Left lung (tissue), 10 donors: Measurements from ENCODE around the gene SYPL2. TPM values are rescaled to one million over a fixed set of nuclear protein-coding genes. Genes with fewer than 3 reads are reported as not detected.

Experiments
- ATAC-seq: fragments of 200-7000 bp; cut with Tn5 transposase; one replicate; pipeline ENCODE4 v1.9.1; 2020; ENCODE audit warnings: moderate library complexity
- DNase-seq, 4 donors: peaks; one replicate each; pipeline ENCODE4 v3.0.0-alpha.2; 2013 to 2020
- H3K27ac ChIP-seq, 2 donors: fragments of 200-600 bp; sonication (generic) in 1 of 2; one replicate each; pipeline versions ENCODE4 v1.5.0 to v1.8.0; 2020 to 2021
- H3K27me3 ChIP-seq, 2 donors: fragments of 200-600 bp; sonication (generic) in 1 of 2; one replicate each; pipeline versions ENCODE4 v1.5.0 to v1.8.0; 2020 to 2021
- H3K36me3 ChIP-seq, 2 donors: fragments of 200-600 bp; sonication (generic) in 1 of 2; one replicate each; pipeline versions ENCODE4 v1.5.0 to v1.8.0; 2020 to 2021
- H3K4me1 ChIP-seq, 2 donors: fragments of 200-600 bp; one replicate each; pipeline ENCODE4 v1.8.0; 2021
- H3K4me3 ChIP-seq, 2 donors: fragments of 200-600 bp; sonication (generic) in 1 of 2; one replicate each; pipeline versions ENCODE4 v1.5.0 to v1.8.0; 2020 to 2021; ENCODE audit warnings: mild to moderate bottlenecking in 1 of 2
- H3K9me3 ChIP-seq, 2 donors: fragments of 200-600 bp; sonication (generic) in 1 of 2; one replicate each; pipeline versions ENCODE4 v1.5.0 to v1.8.0; 2020 to 2021
- CTCF ChIP-seq, 2 donors: fragments of 200-600 bp; sonication (generic) in 1 of 2; IDR thresholded peaks; one replicate each; pipeline versions ENCODE4 v1.5.0 to v1.8.0; 2021; ENCODE audit warnings: antibody characterized with exemption in 2 of 2
- intact Hi-C, 2 donors: fragments of 100-400 bp; cut with DNase I; formaldehyde crosslinking; loops; one replicate each; pipeline versions ENCODE4 v1.11.2 to v1.14.2; 2022
- polyA plus RNA-seq, 6 donors: library from polyadenylated mRNA; unstranded; fragments of 120-200 nt; gene quantifications; one replicate each; pipeline ENCODE4 v1.2.1, GENCODE V29; 2013; ENCODE audit not compliant: insufficient read length in 6 of 6
- total RNA-seq, 2 donors: library from RNA; stranded (reverse); fragmentation: NEBNext Ultra II Directional; extraction: Animal tissue kit (Norgen Biotek cat#: 25700); gene quantifications; one replicate each; pipeline ENCODE4 v1.2.1, GENCODE V29; 2021
- donor health status: DM: no; HTN: yes; CAD: no.
- donor health status: DM: no; HTN: no; CAD: no.

SYPL2 gene
- total and polyA plus RNA-seq, 8 donors: 0.14 to 4.5 (median 0.28) TPM

- DNase-seq: no peak
- no peak for TF ChIP-seq CTCF (IDR thresholded peaks at IDR 0.05)
- Histone ChIP-seq H3K4me3 (peak overlapping the region; percentile 51 to 64), H3K36me3 (peaks cover 0 to 16% of the 10 kb centered on the region in 2 donors), H3K4me1 (peaks cover 10 to 21% of the 10 kb centered on the region in 2 donors), H3K9me3 (no peaks in the 10 kb centered on the region), H3K27me3 (peaks cover 0 to 24% of the 10 kb centered on the region in 2 donors), H3K27ac (peak overlapping the region in 1 of 2 donors; percentile 93)
- ATAC-seq: no peak
- intact Hi-C loops: no loop called here
Measured at GRCh38 chr1:109484519-109484975, 18.2 kb downstream of the SYPL2 start.

- Histone ChIP-seq H3K27me3 (peaks cover 0 to 20% of the 10 kb centered on the region in 2 donors), H3K36me3 (peaks cover 0 to 16% of the 10 kb centered on the region in 2 donors), H3K4me1 (peaks cover 10 to 21% of the 10 kb centered on the region in 2 donors), H3K27ac (no peak overlapping the region), H3K9me3 (no peaks in the 10 kb centered on the region), H3K4me3 (peak overlapping the region in 1 of 2 donors; percentile 64)
- ATAC-seq: no peak
- no peak for TF ChIP-seq CTCF (IDR thresholded peaks at IDR 0.05)
- intact Hi-C loops: no loop called here
- no peak for DNase-seq
Measured at GRCh38 chr1:109485001-109485400, 18.7 kb downstream of the SYPL2 start.

GRCh38 chr1:109487261-109487660 is 20.9 kb downstream of the SYPL2 start:
- no peak for ATAC-seq
- H3K36me3 ChIP-seq: peaks cover 0 to 22% of the 10 kb centered on the region in 2 donors

GRCh38 chr1:109488201-109488600 is 21.9 kb downstream of the SYPL2 start:
- Histone ChIP-seq H3K36me3 (peaks cover 0 to 22% of the 10 kb centered on the region in 2 donors), H3K9me3 (no peaks in the 10 kb centered on the region), H3K27ac (no peak overlapping the region), H3K4me3 (no peak overlapping the region), H3K27me3 (no peaks in the 10 kb centered on the region), H3K4me1 (peaks cover 7 to 20% of the 10 kb centered on the region in 2 donors)
- ATAC-seq: no peak
- TF ChIP-seq CTCF (IDR thresholded peaks at IDR 0.05): no peak
- no peak for DNase-seq
- intact Hi-C loops: no loop called here

More at GRCh38 chr1:109487261-109487660, 20.9 kb downstream of the SYPL2 start:
- no peak overlapping the region for H3K27ac ChIP-seq
- no peak for DNase-seq
- H3K27me3 ChIP-seq: peaks cover 0 to 7% of the 10 kb centered on the region in 2 donors
- no peaks in the 10 kb centered on the region for H3K9me3 ChIP-seq
- H3K4me1 ChIP-seq: peaks cover 10 to 21% of the 10 kb centered on the region in 2 donors
- H3K4me3 ChIP-seq: no peak overlapping the region
- TF ChIP-seq CTCF (IDR thresholded peaks at IDR 0.05): no peak
- intact Hi-C loops: no loop called here

- H3K36me3 ChIP-seq: peaks cover 0 to 22% of the 10 kb centered on the region in 2 donors
- H3K27me3 ChIP-seq: no peaks in the 10 kb centered on the region
- H3K9me3 ChIP-seq: no peaks in the 10 kb centered on the region
- peaks cover 4 to 23% of the 10 kb centered on the region in 2 donors for H3K4me1 ChIP-seq
- TF ChIP-seq CTCF (IDR thresholded peaks at IDR 0.05): no peak
- H3K4me3 ChIP-seq: no peak overlapping the region
- no peak overlapping the region for H3K27ac ChIP-seq
- DNase-seq (no peak), ATAC-seq (no peak)
- intact Hi-C loops: no loop called here
Measured at GRCh38 chr1:109488696-109489095, 22.4 kb downstream of the SYPL2 start.
